ENCODE data around the gene GSPT2. TPM values are rescaled to one million over a fixed set of nuclear protein-coding genes. Genes with fewer than 3 reads are reported as not detected.
"Not testable (repeated sequence)": the region's sequence is repeated elsewhere in the genome, so short reads cannot be mapped to it uniquely, and the experiment has no call there.

GSPT2 gene
- 10 to 100 TPM; 25.0 to 25.7 TPM for total RNA-seq
- 24.3 TPM for polyA plus RNA-seq (ENCODE audit: insufficient read depth, low read depth, low replicate concordance)
- long read RNA-seq, donor 1, transcript GSPT2-201 (1 exons, 2,802 nt), result major isoform, 33 of 33 reads
- long read RNA-seq, donor 1, partial matches to known transcripts, result 0 of 33 reads
- long read RNA-seq, donor 1, other reads (novel, unspliced or antisense), result 0 of 33 reads
- long read RNA-seq, donor 2, transcript GSPT2-201 (1 exons, 2,802 nt), result major isoform, 21 of 21 reads
- long read RNA-seq, donor 2, partial matches to known transcripts, result 0 of 21 reads
- long read RNA-seq, donor 2, other reads (novel, unspliced or antisense), result 0 of 21 reads

DNA sequence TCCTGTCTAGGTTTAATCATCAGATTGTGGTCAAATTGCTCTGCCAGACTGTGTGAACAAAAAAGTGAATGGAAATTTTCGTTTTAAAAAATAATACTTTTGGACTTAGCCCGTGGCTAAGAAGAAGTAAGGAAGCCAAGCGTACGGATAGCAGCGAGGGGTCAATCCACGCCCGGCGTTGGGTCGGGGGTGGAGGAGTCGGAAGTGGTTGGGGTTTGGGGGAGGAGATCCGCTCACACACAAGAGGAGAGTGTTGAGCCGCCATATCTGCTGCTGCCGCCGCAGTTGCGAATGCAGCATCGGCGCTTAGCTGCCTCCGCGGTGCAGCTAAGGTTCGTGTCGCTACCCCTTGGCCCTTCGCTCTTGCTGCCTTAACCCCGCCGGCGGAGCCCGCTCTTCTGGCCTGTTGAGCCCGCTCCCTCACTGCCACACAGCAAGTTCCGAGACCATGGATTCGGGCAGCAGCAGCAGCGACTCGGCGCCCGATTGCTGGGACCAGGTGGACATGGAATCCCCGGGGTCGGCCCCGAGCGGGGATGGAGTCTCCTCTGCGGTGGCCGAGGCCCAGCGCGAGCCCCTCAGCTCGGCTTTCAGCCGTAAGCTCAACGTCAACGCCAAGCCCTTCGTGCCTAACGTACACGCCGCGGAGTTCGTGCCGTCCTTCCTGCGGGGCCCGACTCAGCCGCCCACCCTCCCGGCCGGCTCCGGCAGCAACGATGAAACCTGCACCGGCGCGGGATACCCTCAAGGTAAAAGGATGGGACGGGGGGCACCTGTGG lies at the start of gene GSPT2:
Gene GSPT2, plus strand, starts transcription at position 264 of the 779 bp plus-strand sequence. Its CDS starts 185 bp downstream, at position 449.
- Histone ChIP-seq H3K4me1 (no peaks in the 10 kb centered on the region), H3K4me3 (peak within 1 kb of the TSS; percentile 66 to 74), H3K27ac (peak within 1 kb of the TSS; percentile 76 to 77), H3K27me3 (no peaks in the 10 kb centered on the region), H3K36me3 (ENCODE audit: low read depth, missing control alignments) (no peaks in the 10 kb centered on the region), H3K9me3 (no peaks in the 10 kb centered on the region)
- intact Hi-C loops (cut with DNase I; ENCODE audit: low total_unique reads), result no loop called here
- peak; percentile 87 for DNase-seq
- no peak for TF ChIP-seq POLR2A (IDR thresholded peaks at IDR 0.05)
- TF ChIP-seq, protein P1, sequence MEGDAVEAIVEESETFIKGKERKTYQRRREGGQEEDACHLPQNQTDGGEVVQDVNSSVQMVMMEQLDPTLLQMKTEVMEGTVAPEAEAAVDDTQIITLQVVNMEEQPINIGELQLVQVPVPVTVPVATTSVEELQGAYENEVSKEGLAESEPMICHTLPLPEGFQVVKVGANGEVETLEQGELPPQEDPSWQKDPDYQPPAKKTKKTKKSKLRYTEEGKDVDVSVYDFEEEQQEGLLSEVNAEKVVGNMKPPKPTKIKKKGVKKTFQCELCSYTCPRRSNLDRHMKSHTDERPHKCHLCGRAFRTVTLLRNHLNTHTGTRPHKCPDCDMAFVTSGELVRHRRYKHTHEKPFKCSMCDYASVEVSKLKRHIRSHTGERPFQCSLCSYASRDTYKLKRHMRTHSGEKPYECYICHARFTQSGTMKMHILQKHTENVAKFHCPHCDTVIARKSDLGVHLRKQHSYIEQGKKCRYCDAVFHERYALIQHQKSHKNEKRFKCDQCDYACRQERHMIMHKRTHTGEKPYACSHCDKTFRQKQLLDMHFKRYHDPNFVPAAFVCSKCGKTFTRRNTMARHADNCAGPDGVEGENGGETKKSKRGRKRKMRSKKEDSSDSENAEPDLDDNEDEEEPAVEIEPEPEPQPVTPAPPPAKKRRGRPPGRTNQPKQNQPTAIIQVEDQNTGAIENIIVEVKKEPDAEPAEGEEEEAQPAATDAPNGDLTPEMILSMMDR (IDR thresholded peaks at IDR 0.05), result no peak
- WGBS, 2 donors, result 0% methylated on average over 4 to 33 of the region's 63 CpGs

DNA sequence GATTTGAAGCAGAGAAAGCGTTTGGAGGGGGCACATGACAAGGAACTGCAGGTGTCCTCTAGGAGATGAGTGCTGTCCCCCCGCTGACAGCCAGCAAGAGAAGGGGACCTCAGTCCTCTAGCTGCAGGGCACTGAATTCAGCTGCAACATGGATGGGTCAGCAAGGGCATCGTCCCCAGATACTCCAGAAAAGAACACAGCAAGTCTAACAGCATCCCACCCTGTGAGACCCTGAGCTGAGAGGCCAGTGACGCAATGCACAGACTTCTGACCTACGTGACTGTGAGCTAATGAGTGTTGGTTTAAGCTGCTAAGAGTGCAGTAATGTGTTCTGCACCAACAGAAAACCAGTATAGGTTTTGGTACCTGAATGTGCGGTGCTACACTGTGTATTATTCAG lies 49.0 kb upstream of the GSPT2 start:
- 95 to 100% methylated on average over 1 to 6 of the region's 6 CpGs for WGBS, 2 donors
- H3K36me3 ChIP-seq (ENCODE audit: low read depth, missing control alignments), result no peaks in the 10 kb centered on the region
- intact Hi-C loops (cut with DNase I; ENCODE audit: low total_unique reads), result no loop called here
- no peaks in the 10 kb centered on the region for H3K4me1 ChIP-seq
- H3K4me3 ChIP-seq, result no peak overlapping the region
- H3K9me3 ChIP-seq, result no peaks in the 10 kb centered on the region
- DNase-seq, result no peak
- H3K27me3 ChIP-seq, result no peaks in the 10 kb centered on the region
- H3K27ac ChIP-seq, result no peak overlapping the region
- TF ChIP-seq, protein P1 (IDR thresholded peaks at IDR 0.05), result no peak
- no peak for TF ChIP-seq POLR2A (IDR thresholded peaks at IDR 0.05)

DNA sequence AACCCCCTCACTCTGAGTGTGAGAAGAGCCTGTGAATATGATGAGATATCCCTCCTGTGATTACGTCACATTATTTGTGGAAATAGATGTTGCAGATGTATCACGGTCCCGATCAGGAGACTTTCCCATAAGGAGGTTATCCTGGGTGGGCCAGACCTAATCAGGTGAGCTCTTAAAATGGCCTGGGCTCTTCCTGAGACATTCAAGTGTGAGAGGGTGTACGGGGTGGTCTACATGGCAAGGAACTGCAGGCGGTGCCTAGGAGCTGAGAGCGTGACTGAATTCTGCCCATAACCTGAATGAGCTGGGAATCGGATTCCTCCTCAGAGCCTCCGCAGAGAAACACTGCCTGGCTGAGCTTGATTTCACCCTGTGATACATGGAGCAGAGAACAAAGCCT lies 45.8 kb upstream of the GSPT2 start:
- Histone ChIP-seq H3K27ac (no peak overlapping the region), H3K4me1 (no peaks in the 10 kb centered on the region), H3K36me3 (ENCODE audit: low read depth, missing control alignments) (no peaks in the 10 kb centered on the region), H3K4me3 (no peak overlapping the region), H3K27me3 (no peaks in the 10 kb centered on the region), H3K9me3 (no peaks in the 10 kb centered on the region)
- no peak for DNase-seq
- intact Hi-C loops (cut with DNase I; ENCODE audit: low total_unique reads), result no loop called here
- no peak for TF ChIP-seq POLR2A (IDR thresholded peaks at IDR 0.05)
- TF ChIP-seq, protein P1 (IDR thresholded peaks at IDR 0.05), result no peak
- WGBS, 2 donors, result 98% methylated on average over 6 of the region's 8 CpGs; no CpG with 5 or more reads in 1 of the 2 donors

- intact Hi-C loops (cut with DNase I; ENCODE audit: low total_unique reads), result not testable (repeated sequence)
These were observed 32.7 kb upstream of the GSPT2 start, which contains the start of gene CENPVL1 for GRCh38 chrX:51710277-51711164. Gene CENPVL1, plus strand, starts transcription at chrX:51710512. Its CDS starts 0 bp downstream, at chrX:51710512.

GRCh38 chrX:51712943-51713647 lies 30.1 kb upstream of the GSPT2 start:
- intact Hi-C loops (cut with DNase I; ENCODE audit: low total_unique reads); H3K27me3 ChIP-seq; H3K27ac ChIP-seq; H3K4me1 ChIP-seq; H3K9me3 ChIP-seq; H3K36me3 ChIP-seq (ENCODE audit: low read depth, missing control alignments); DNase-seq; H3K4me3 ChIP-seq: not testable (repeated sequence)
- WGBS, 2 donors, result no CpG with 5 or more reads among the region's 18 CpGs

More at GRCh38 chrX:51710277-51711164, 32.7 kb upstream of the GSPT2 start, which contains the start of gene CENPVL1:
- H3K36me3 ChIP-seq (ENCODE audit: low read depth, missing control alignments); H3K9me3 ChIP-seq; DNase-seq; H3K27me3 ChIP-seq; H3K27ac ChIP-seq; H3K4me3 ChIP-seq; H3K4me1 ChIP-seq: not testable (repeated sequence)
- WGBS, 2 donors, result no CpG with 5 or more reads among the region's 87 CpGs
